ENCODE data around the gene FBH1. TPM values are rescaled to one million over a fixed set of nuclear protein-coding genes. Genes with fewer than 3 reads are reported as not detected.
A peak's percentile ranks its signal among the peaks of the same experiment; 100 is the strongest.

Gene FBH1
- total RNA-seq, 6 experiments from 2014 or later, result 60.1 to 69.8 (median 64.2) TPM

DNA sequence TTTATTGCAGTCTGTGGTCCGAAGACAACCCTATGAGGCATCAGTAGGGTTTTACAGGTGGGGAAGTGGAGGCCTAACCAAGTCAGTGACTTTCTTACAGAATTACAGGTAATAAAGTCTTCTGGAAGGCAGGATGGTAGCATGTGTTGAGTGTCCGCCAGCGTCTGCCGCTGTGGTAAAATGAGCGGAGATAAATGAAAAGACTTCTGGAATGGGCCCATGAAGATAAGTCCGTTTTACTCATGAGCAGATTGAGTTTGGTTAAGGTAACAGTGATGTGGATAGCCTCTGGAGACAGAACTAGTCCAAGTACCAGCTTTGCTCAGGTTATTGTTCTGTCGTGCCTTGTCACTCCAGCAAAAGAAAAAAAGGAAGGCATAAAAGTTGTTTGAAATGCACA, 966 bp downstream of the FBH1 start:
- Mint-ChIP-seq H3K4me3 (peak overlapping the region; percentile 94), H3K27ac (peak overlapping the region; percentile 86), H3K4me1 (ENCODE audit: low read depth) (peaks cover 48% of the 10 kb centered on the region), H3K9me3 (no peaks in the 10 kb centered on the region), H3K27me3 (ENCODE audit: insufficient read depth) (no peaks in the 10 kb centered on the region), H3K36me3 (ENCODE audit: low read depth) (peaks cover 38% of the 10 kb centered on the region)
- DNase-seq, result no peak
- TF ChIP-seq CTCF (IDR thresholded peaks at IDR 0.05), result no peak

DNA sequence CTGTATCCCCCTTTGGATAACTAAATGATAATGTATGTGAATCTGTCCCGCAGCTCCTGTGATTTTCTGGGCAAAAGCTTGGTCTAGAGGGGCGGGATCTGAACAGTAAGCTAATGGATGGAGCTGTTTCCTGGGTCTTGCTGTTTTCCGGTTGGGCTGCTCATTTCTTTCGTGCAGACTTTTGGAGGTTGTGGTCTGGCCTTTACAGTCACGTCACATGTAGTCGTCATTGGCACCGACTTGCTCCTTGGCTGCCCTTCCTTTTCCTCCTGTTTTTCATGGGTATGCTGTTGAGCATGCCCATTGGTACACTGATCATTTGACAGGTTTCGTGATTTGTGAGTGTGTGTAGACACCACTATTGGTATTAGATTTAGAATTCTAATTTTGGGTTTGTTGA, 2.0 kb downstream of the FBH1 start:
- peak overlapping the region; percentile 65 for H3K4me3 Mint-ChIP-seq
- no peaks in the 10 kb centered on the region for H3K9me3 Mint-ChIP-seq
- no peak for DNase-seq
- peak overlapping the region; percentile 22 for H3K27ac Mint-ChIP-seq
- no peak for TF ChIP-seq CTCF (IDR thresholded peaks at IDR 0.05)
- peaks cover 46% of the 10 kb centered on the region for H3K4me1 Mint-ChIP-seq (ENCODE audit: low read depth)
- H3K27me3 Mint-ChIP-seq (ENCODE audit: insufficient read depth), result no peaks in the 10 kb centered on the region
- H3K36me3 Mint-ChIP-seq (ENCODE audit: low read depth), result peaks cover 48% of the 10 kb centered on the region

- no peak for DNase-seq
- peaks cover 7% of the 10 kb centered on the region; the same call in 1 of the 2 replicates for H3K9me3 Mint-ChIP-seq
- H3K36me3 Mint-ChIP-seq (ENCODE audit: low read depth), result peaks cover 62% of the 10 kb centered on the region
- peaks cover 36% of the 10 kb centered on the region for H3K4me1 Mint-ChIP-seq (ENCODE audit: low read depth)
- no peak for TF ChIP-seq CTCF (IDR thresholded peaks at IDR 0.05)
- H3K27ac Mint-ChIP-seq, result no peak overlapping the region
- no peaks in the 10 kb centered on the region for H3K27me3 Mint-ChIP-seq (ENCODE audit: insufficient read depth)
- H3K4me3 Mint-ChIP-seq, result no peak overlapping the region
These were observed 3.3 kb downstream of the FBH1 start for GRCh38 chr10:5893321-5893720.

DNA sequence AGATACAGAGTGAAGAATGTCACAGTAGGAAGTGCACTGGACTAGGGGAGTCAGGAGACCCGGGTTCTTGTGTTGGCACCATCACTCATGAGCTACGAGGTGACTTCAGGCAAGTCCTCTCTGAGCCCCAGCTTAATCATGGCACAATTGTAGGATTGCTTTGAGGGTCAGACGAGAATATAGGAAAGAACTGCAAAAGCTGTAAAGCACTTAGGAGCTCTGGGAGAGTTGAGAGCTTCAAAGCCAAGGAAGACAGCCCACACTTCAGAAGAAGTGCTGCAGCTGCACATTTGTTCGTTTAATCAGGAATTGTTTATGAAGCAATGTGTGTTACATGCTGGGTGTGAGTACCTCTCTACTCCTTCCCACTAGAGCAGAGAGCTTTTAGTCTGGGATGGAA, 4.4 kb downstream of the FBH1 start:
- Mint-ChIP-seq H3K4me3 (no peak overlapping the region), H3K4me1 (ENCODE audit: low read depth) (peaks cover 30% of the 10 kb centered on the region), H3K36me3 (ENCODE audit: low read depth) (peaks cover 63% of the 10 kb centered on the region), H3K27me3 (ENCODE audit: insufficient read depth) (no peaks in the 10 kb centered on the region), H3K9me3 (peaks cover 7% of the 10 kb centered on the region; the same call in 1 of the 2 replicates), H3K27ac (no peak overlapping the region)
- no peak for TF ChIP-seq CTCF (IDR thresholded peaks at IDR 0.05)
- no peak for DNase-seq

DNA sequence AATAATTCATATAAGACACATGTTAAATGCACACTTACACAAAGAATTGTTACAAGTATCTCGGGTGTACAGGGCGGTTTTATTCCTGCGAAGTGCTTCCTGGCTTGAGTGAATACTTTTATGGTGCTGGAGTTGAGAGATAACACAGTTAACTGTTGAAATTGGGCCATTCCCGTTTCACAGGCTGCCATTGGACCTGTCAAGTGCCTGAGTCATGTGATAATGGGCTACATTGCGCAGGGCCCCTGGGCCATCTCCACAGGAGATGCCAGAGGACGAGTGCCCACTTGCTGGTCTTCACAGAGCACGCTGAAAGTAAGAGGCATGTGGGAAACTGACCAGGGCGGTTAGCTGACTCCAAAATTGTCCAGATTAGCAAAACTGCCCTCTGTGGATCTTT, 4.8 kb downstream of the FBH1 start:
- DNase-seq, result no peak
- Mint-ChIP-seq H3K27ac (no peak overlapping the region), H3K27me3 (ENCODE audit: insufficient read depth) (no peaks in the 10 kb centered on the region), H3K4me3 (no peak overlapping the region), H3K4me1 (ENCODE audit: low read depth) (peaks cover 30% of the 10 kb centered on the region), H3K36me3 (ENCODE audit: low read depth) (peaks cover 63% of the 10 kb centered on the region), H3K9me3 (peaks cover 7% of the 10 kb centered on the region; the same call in 1 of the 2 replicates)
- no peak for TF ChIP-seq CTCF (IDR thresholded peaks at IDR 0.05)

DNA sequence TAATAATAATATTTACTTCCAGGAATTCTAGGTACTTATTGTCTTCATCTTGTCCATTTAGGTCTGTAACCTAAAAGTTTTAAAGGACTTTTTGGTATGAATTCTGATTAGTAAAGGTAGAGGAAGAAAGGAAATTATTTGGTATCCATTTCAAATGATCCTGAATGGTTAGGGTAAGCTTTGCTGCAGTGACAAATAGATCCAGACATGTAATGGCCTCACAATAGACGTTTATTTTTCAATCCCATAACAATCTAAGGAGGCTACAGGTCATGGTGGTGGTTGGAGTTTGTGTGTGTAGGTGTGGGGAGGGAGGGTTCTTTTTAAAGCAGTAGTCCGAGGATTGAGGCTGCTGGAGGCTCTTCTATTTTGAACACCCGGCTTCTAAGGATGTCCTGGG, 5.3 kb downstream of the FBH1 start:
- peaks cover 7% of the 10 kb centered on the region; the same call in 1 of the 2 replicates for H3K9me3 Mint-ChIP-seq
- H3K36me3 Mint-ChIP-seq (ENCODE audit: low read depth), result peaks cover 63% of the 10 kb centered on the region
- no peak overlapping the region for H3K27ac Mint-ChIP-seq
- no peak for TF ChIP-seq CTCF (IDR thresholded peaks at IDR 0.05)
- H3K27me3 Mint-ChIP-seq (ENCODE audit: insufficient read depth), result no peaks in the 10 kb centered on the region
- DNase-seq, result no peak
- H3K4me3 Mint-ChIP-seq, result no peak overlapping the region
- peaks cover 30% of the 10 kb centered on the region for H3K4me1 Mint-ChIP-seq (ENCODE audit: low read depth)

Measured in HFFc6 (cell line).